Right atrium auricular region (tissue), 2 donors: ENCODE results near the gene SLC1A7. TPM values are rescaled to one million over a fixed set of nuclear protein-coding genes. Genes with fewer than 3 reads are reported as not detected.

Experiments
- DNase-seq: peaks from one replicate; pipeline ENCODE4 v3.0.0-alpha.2; 2019; ENCODE audit warnings: low spot score
- H3K27ac ChIP-seq, 2 donors: fragments of 200-600 bp; sonication (generic); 1 replicate in 1 of 2; 2 replicates in 1 of 2; pipeline ENCODE4 v1.5.1; 2016 to 2019
- H3K27me3 ChIP-seq, 2 donors: fragments of 200-600 bp; sonication (generic); one replicate each; pipeline versions ENCODE4 v1.5.1 to v1.6.0; 2017 to 2019
- H3K36me3 ChIP-seq: fragments of 200-600 bp; sonication (generic); one replicate; pipeline ENCODE4 v1.5.1; 2016
- H3K4me1 ChIP-seq, 2 donors: fragments of 200-600 bp; sonication (generic); one replicate each; pipeline versions ENCODE4 v1.5.1 to v1.6.0; 2017 to 2019
- H3K4me3 ChIP-seq, 2 donors: fragments of 200-600 bp; sonication (generic); 1 replicate in 1 of 2; 2 replicates in 1 of 2; pipeline ENCODE4 v1.5.1; 2017 to 2019; ENCODE audit warnings: mild to moderate bottlenecking in 1 of 2, moderate library complexity in 1 of 2
- H3K9me3 ChIP-seq, 2 donors: fragments of 200-600 bp; sonication (generic); one replicate each; pipeline ENCODE4 v1.5.1; 2019
- total RNA-seq, 2 donors: library from RNA; depleted of rRNA; stranded (reverse); fragments of >200 nt; gene quantifications; one replicate each; pipeline ENCODE4 v1.1.0, GENCODE V29; 2016
- TF ChIP-seq, protein P1 (sequence below), 2 donors: fragments of 200-600 bp; sonication (generic); IDR thresholded peaks; one replicate each; pipeline ENCODE4 v1.5.1; 2019; ENCODE audit warnings: antibody characterized with exemption in 2 of 2

The SLC1A7 gene
- total RNA-seq, 2 donors from 2014 or later: 0.56 to 0.71 TPM

DNA sequence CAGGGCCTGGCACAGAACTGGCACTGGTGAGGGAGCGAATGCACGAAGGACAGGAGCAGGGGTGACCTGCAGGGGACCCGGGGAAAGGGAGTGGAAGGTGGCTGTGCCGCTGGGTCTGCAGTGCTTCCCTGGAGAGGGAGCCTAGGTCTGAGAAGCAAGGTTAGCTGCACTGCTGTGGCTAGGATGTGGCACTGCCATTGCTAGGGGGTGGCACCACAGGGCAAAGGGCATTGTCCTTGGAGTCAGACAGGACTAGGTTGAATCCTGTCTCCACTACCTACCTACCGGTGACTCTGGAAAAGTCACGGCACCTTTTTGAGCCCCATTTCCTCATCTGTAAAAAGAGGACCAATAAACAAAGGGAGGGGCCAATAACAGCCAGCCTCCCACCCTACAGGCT, 28.3 kb downstream of the SLC1A7 start:
- Histone ChIP-seq H3K27me3 (no peaks in the 10 kb centered on the region), H3K4me3 (no peak overlapping the region), H3K4me1 (peaks cover 0 to 29% of the 10 kb centered on the region in 2 donors), H3K27ac (no peak overlapping the region), H3K36me3 (no peaks in the 10 kb centered on the region), H3K9me3 (no peaks in the 10 kb centered on the region)
- TF ChIP-seq, protein P1, sequence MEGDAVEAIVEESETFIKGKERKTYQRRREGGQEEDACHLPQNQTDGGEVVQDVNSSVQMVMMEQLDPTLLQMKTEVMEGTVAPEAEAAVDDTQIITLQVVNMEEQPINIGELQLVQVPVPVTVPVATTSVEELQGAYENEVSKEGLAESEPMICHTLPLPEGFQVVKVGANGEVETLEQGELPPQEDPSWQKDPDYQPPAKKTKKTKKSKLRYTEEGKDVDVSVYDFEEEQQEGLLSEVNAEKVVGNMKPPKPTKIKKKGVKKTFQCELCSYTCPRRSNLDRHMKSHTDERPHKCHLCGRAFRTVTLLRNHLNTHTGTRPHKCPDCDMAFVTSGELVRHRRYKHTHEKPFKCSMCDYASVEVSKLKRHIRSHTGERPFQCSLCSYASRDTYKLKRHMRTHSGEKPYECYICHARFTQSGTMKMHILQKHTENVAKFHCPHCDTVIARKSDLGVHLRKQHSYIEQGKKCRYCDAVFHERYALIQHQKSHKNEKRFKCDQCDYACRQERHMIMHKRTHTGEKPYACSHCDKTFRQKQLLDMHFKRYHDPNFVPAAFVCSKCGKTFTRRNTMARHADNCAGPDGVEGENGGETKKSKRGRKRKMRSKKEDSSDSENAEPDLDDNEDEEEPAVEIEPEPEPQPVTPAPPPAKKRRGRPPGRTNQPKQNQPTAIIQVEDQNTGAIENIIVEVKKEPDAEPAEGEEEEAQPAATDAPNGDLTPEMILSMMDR (IDR thresholded peaks at IDR 0.05): no peak
- DNase-seq: no peak

DNA sequence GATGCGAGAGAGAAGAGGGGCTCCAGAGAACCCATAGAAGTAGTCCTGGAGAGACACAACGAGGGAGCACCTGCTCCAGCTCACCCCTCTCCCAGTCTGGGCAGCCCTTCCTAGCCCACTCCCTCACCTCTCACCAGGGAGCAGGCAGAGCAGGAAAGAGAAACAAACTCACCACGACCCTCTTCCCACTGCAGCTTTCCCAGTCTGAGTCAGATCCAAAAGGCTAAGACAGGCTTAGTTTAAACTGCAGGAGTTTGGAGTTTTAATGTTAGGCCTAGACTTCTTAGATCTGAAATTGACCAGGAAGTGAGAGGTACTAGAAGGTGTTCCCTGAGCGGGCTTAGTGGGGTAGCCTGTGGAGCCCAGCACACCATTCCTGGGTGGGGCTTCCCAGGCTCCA, 29.6 kb downstream of the SLC1A7 start:
- Histone ChIP-seq H3K27me3 (no peaks in the 10 kb centered on the region), H3K27ac (no peak overlapping the region), H3K9me3 (no peaks in the 10 kb centered on the region), H3K4me3 (no peak overlapping the region), H3K4me1 (peaks cover 0 to 35% of the 10 kb centered on the region in 2 donors), H3K36me3 (no peaks in the 10 kb centered on the region)
- TF ChIP-seq, protein P1 (IDR thresholded peaks at IDR 0.05): no peak
- DNase-seq: no peak

DNA sequence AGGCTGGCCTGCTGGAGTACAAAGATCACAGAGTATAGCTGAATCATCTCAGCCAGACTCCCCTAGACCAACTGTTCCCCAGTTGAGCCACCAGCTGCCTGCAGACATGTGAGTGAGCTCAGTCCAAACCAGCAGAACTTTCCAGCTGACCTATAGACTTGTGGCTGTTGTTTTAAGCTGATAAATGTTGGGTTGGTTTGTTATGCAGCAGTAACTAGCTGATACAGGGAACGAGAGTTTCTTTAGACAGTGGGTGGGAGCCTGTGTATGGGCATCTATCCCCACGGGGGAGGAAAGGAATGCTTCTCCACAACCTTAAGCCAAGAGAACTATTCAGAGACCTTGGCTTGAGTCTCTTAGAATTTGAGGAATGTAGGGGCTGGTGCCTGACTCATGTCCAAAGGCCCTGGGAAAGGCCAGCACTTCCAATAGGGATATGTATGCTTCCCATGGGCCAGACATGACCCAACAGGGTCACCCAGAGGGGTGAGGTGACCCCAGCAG, 30.1 kb downstream of the SLC1A7 start:
- DNase-seq: no peak
- H3K36me3 ChIP-seq: no peaks in the 10 kb centered on the region
- no peaks in the 10 kb centered on the region for H3K27me3 ChIP-seq
- H3K9me3 ChIP-seq: no peaks in the 10 kb centered on the region
- no peak overlapping the region for H3K4me3 ChIP-seq
- H3K27ac ChIP-seq: no peak overlapping the region
- TF ChIP-seq, protein P1 (IDR thresholded peaks at IDR 0.05): no peak
- peaks cover 0 to 35% of the 10 kb centered on the region in 2 donors for H3K4me1 ChIP-seq

DNA sequence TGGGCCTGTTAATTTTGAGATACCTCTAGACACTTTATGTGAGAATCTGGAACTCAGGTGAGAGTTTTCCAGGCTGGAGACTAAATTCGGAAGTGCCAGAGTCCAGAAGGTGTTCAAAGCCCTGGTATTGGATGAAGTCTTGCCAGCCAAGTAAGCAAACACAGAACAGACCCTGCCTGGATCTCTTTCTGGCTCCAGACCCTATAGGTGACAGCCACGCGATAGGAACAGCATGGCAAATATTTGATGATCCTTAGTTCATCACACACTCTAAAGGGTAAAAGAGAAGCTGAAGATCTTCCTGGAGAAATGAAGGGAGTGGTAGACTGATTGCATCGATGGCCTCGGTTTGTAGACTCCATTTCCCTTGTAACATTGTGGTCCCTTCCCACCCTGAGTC, 30.7 kb downstream of the SLC1A7 start:
- no peak overlapping the region for H3K27ac ChIP-seq
- TF ChIP-seq, protein P1 (IDR thresholded peaks at IDR 0.05): no peak
- H3K27me3 ChIP-seq: no peaks in the 10 kb centered on the region
- no peaks in the 10 kb centered on the region for H3K9me3 ChIP-seq
- no peak overlapping the region for H3K4me3 ChIP-seq
- H3K4me1 ChIP-seq: peaks cover 0 to 35% of the 10 kb centered on the region in 2 donors
- no peak for DNase-seq
- H3K36me3 ChIP-seq: no peaks in the 10 kb centered on the region

DNA sequence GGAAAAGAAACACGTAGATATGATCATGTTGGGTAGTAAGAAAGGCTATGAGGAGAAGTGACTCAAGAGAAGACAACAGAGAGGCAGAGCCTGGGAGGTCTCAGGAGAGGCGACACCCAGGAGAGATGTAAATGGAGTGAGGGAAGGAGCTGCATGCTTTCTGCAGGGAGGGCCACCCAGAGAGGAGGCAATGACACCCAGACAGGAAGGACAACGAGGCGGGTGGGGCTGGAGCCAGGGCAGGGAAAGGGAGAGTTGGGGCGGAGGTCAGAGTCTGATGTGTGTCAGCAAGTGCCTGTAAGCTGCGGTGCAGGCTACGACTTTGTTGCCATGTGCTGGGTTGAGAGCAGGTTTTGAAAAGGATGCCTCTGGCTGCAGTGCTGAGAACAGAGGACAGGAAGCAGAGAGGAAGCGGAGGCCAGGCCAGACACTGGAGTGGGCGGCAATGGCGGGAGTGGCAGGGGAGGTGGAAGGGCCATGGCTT, 31.3 kb downstream of the SLC1A7 start:
- TF ChIP-seq, protein P1 (IDR thresholded peaks at IDR 0.05): no peak
- Histone ChIP-seq H3K27ac (no peak overlapping the region), H3K4me3 (no peak overlapping the region), H3K27me3 (no peaks in the 10 kb centered on the region), H3K4me1 (peaks cover 0 to 30% of the 10 kb centered on the region in 2 donors), H3K36me3 (no peaks in the 10 kb centered on the region), H3K9me3 (no peaks in the 10 kb centered on the region)
- DNase-seq: no peak
